ENCODE results near the gene SNX25.

Gene SNX25

DNA sequence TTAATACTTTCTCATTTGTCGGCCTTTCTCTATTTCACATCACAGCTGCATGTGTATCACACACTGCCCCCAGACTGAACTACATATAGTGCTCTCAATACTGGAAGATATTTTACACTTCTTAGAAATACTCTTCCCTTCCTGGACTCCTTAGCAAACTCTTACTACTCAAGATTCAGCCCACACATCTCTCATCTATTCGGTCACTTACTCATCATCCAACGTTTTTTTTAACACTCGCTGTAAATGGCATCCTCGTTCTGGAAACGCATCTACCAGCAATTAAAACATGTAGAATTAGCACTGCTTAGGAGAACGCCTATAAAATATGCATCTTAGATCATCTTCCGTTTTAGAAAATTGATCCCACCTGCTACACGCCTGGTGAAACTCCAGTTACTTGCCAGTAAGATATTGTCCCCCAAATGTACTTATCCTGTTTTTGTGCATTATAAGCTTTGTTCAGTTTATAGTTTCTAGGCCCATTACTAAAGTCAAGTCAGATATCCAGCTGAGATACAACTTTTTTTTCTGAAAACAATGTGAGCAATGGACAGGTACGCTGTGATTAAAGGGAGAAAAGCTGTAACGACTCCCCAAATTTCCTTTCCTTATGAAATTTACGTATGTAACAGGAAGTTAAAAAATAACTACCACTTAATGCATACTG, 185.3 kb downstream of the SNX25 start:
- no peak for DNase-seq
- Mint-ChIP-seq H3K4me3 (peak overlapping the region; percentile 94), H3K27ac (peak overlapping the region; percentile 99), H3K27me3 (no peaks in the 10 kb centered on the region), H3K36me3 (peaks cover 30% of the 10 kb centered on the region), H3K9me3 (no peaks in the 10 kb centered on the region), H3K4me1 (peaks cover 46% of the 10 kb centered on the region)
- CTCF ChIA-PET = no interaction called here

DNA sequence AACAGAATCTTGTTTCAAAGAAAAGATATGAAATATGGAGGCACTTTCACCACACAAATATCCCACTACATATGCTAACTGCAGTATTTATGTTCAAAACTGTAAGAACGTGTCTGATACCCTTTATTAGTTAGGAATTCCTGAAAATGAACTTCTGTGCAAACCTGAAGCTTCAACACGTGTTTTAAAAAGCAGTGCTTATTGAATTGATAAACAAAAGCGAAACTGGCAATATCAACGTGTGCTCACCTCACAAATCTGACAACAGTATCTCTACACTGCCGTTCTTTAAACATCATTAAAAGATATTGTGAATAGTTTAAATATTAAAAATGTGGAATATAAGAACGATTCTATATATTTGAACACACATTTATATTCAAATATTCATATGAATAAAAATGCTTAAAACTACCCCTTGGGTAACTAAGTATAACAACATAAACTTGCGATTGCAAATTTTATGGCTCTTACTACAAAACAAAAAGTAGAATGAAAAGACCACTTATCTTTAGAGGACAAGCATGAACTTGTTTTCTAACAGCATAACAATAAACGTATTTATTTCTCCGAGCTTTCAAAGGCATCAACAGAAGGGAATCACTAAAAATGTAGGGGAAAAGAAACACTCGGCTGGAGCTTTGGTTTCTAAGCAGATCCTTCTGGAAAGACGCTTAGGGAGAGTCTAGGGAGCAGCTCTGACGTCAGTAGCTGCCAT, 186.0 kb downstream of the SNX25 start, which contains the start of gene LRP2BP:
LRP2BP (minus strand) TSS at position 687 of the 718 bp plus-strand sequence. CDS start 17,738 bp downstream, outside the sequence.
- CTCF ChIA-PET = no interaction called here
- Mint-ChIP-seq H3K4me1 (peaks cover 53% of the 10 kb centered on the region), H3K36me3 (peaks cover 37% of the 10 kb centered on the region), H3K9me3 (no peaks in the 10 kb centered on the region), H3K4me3 (peak within 1 kb of the TSS; percentile 94), H3K27ac (peak within 1 kb of the TSS; percentile 99), H3K27me3 (no peaks in the 10 kb centered on the region)
- DNase-seq = no peak

DNA sequence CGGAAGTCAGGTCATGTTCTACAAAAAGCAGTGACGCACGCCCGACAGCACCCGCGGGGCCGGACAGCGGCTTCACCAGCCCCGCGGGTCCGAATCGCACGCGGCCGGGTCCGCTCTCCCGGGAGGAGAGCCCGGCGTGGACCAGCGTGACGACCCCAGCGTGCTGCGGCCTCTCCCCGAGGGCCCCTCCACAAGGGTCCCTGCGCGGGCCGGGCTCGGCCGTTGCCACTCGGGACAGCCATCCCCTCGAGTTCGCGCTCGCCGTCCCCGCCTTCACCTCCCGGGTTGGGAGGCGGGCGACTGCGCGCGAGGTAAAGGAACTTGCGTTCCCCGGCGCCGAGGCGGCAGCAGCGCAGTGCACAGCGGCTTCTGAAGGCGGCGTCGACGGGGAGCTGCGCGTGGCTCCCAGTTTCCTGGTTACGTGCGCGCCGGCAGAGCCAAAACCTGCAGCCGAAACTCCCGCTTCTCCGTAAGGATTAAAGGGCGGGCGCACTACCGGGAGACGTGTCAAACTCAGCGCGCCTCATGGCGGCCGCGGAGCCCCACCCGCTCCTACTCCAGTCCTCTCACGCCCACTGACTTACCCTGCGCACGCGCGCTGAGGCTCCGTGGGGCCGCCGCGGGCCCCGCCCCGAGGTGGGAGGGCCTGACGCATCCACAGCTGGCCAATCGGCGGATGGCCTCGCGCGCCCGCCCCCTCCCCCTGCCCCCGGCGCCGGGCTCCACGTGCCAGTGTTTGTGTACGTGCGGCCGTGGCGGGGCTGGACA, 186.7 kb downstream of the SNX25 start:
- no peaks in the 10 kb centered on the region for H3K9me3 Mint-ChIP-seq
- H3K36me3 Mint-ChIP-seq = peaks cover 41% of the 10 kb centered on the region
- H3K4me3 Mint-ChIP-seq = peak overlapping the region; percentile 94
- DNase-seq = peak; percentile 96
- peaks cover 57% of the 10 kb centered on the region for H3K4me1 Mint-ChIP-seq
- peak overlapping the region; percentile 99 for H3K27ac Mint-ChIP-seq
- H3K27me3 Mint-ChIP-seq = no peaks in the 10 kb centered on the region
- CTCF ChIA-PET = no interaction called here

DNA sequence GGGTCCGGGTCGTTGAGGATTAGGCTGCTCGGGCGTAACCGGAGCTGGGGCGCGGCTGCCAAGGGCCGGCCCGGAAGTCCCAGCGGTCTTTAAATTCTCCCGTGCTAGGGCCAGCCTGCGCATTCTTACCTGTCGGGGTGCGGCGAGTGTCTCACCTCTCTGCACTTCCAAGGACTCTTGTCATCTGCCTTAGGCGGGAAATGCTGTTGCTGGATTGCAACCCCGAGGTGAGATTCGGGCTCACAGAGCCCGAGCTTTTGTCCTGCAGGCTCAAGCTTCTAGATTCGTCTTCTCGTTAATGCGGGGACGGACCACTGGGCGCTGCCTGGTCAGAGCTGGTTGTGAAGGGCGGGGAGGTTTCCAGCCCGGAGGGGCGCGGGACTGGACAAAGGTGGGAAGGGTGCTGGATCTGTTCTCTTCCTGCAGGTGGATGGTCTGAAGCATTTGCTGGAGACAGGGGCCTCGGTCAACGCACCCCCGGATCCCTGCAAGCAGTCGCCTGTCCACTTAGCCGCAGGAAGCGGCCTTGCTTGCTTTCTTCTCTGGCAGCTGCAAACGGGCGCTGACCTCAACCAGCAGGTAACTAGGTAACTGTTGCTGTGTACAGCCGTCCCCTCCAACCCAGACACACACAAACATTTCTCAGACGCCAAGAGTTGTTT, 187.5 kb downstream of the SNX25 start, which contains the start of gene ANKRD37:
ANKRD37 (plus strand) TSS at position 118 of the 662 bp plus-strand sequence; CDS start at position 201, 83 bp downstream.
- H3K4me1 Mint-ChIP-seq = peaks cover 58% of the 10 kb centered on the region
- peaks cover 44% of the 10 kb centered on the region for H3K36me3 Mint-ChIP-seq
- no peak for DNase-seq
- H3K27me3 Mint-ChIP-seq = no peaks in the 10 kb centered on the region
- H3K27ac Mint-ChIP-seq = peak within 1 kb of the TSS; percentile 99
- H3K4me3 Mint-ChIP-seq = peak within 1 kb of the TSS; percentile 94
- no peaks in the 10 kb centered on the region for H3K9me3 Mint-ChIP-seq
- CTCF ChIA-PET = no interaction called here

DNA sequence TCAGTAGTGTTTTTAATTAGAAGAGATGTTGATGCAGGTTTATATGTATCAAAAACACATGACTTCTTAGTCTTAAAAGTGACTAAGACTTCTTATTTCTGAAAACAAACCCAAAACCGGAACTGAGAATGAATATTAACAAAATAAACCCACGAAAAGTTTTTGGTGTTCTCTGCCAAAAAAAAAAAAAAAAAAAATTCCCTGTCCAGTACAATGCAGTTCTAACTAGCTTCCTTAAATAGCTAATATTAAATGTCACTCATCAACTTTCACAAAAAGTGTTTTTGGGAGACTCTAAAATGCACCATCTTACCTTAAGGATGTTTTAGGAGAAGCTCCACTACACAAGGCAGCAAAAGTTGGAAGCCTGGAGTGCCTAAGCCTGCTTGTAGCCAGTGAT, 189.2 kb downstream of the SNX25 start:
- H3K36me3 Mint-ChIP-seq = peaks cover 51% of the 10 kb centered on the region
- H3K4me1 Mint-ChIP-seq = peaks cover 57% of the 10 kb centered on the region
- H3K4me3 Mint-ChIP-seq = peak overlapping the region; percentile 94
- H3K27ac Mint-ChIP-seq = no peak overlapping the region
- DNase-seq = no peak
- no peaks in the 10 kb centered on the region for H3K27me3 Mint-ChIP-seq
- CTCF ChIA-PET = interaction anchor here (0.7 kb wide), 1 partner anchor 14 kb away, joined by 3 read pairs; no protein-coding TSS in a partner anchor
- no peaks in the 10 kb centered on the region for H3K9me3 Mint-ChIP-seq

DNA sequence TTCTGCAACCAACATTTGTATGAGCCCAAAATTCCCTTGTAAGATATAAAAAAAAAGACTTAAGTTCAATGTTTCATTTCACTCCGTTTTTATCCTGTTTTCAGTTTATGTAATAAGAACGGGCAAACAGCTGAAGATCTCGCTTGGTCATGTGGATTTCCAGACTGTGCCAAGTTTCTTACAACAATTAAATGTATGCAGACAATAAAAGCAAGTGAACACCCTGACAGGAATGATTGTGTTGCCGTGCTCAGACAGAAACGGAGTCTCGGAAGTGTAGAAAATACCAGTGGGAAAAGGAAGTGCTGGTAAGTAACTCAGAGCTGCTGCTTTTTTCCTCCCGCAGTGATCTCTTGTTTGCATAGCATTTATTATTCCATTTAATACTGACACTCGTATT, 190.1 kb downstream of the SNX25 start:
- Mint-ChIP-seq H3K36me3 (peaks cover 53% of the 10 kb centered on the region), H3K27me3 (no peaks in the 10 kb centered on the region), H3K4me3 (no peak overlapping the region), H3K4me1 (peaks cover 50% of the 10 kb centered on the region), H3K27ac (peak overlapping the region; percentile 28), H3K9me3 (no peaks in the 10 kb centered on the region)
- no peak for DNase-seq
- CTCF ChIA-PET = no interaction called here

DNA sequence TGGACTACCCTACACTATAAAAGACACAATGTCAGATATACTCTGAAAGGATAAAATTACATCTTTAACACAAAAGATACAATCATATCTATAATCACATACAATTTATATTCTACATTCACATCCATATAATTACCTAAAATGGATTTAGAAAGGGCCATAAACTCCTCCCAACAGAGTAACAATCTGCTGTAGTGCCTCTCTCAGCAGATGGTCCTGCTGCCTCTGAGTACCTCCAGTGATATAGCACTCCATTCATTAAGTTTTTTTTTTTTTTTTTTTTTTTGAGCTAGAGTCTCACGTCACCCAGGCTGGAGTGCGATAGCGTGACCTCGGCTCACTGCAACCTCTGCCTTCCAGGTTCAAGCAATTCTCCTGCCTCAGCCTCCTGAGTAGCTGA, 194.6 kb downstream of the SNX25 start:
- Mint-ChIP-seq H3K4me3 (no peak overlapping the region), H3K4me1 (peaks cover 18% of the 10 kb centered on the region), H3K9me3 (no peaks in the 10 kb centered on the region), H3K27ac (no peak overlapping the region), H3K36me3 (peaks cover 52% of the 10 kb centered on the region), H3K27me3 (no peaks in the 10 kb centered on the region)
- no peak for DNase-seq
- CTCF ChIA-PET = interaction anchor here (1.2 kb wide), 1 partner anchor 269 kb away, joined by 4 read pairs; no protein-coding TSS in a partner anchor

DNA sequence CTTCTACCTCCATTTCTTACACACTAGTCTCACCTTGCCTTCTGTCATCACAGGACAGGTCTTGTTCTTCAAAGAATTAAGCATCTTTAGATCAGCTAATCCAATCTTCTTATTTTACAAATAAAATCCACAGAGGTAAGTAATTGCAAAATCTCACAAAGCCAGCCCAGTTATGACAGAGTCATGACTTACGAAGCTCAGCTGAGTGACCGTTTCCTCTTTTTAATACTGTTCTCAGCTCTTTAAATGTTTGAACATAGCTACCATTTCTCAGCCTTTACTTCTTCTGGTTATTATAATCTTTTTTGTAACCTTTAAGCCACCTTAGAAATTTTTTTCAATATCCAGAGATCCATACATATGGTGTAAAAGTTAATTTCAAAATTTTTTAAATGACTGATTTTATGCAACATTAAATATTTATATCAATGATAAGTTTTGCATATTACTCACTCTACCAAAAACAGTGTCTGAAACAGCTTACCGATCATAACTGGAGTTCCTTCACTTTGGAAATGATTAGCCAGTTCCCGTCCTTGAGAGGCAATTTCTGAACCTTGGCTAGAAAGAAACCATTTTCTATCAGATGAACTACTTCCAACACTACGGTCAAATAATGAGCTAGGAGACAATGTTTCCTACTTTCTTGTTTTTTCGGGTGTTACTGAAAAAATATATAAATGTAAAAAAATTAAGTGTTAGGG, 196.1 kb downstream of the SNX25 start:
- CTCF ChIA-PET = interaction anchor here (1.2 kb wide), 1 partner anchor 271 kb away, joined by 4 read pairs; no protein-coding TSS in a partner anchor
- H3K27me3 Mint-ChIP-seq = no peaks in the 10 kb centered on the region
- no peaks in the 10 kb centered on the region for H3K9me3 Mint-ChIP-seq
- peaks cover 42% of the 10 kb centered on the region for H3K36me3 Mint-ChIP-seq
- peaks cover 5% of the 10 kb centered on the region for H3K4me1 Mint-ChIP-seq
- H3K4me3 Mint-ChIP-seq = no peak overlapping the region
- DNase-seq = no peak
- H3K27ac Mint-ChIP-seq = peak overlapping the region; percentile 33

DNA sequence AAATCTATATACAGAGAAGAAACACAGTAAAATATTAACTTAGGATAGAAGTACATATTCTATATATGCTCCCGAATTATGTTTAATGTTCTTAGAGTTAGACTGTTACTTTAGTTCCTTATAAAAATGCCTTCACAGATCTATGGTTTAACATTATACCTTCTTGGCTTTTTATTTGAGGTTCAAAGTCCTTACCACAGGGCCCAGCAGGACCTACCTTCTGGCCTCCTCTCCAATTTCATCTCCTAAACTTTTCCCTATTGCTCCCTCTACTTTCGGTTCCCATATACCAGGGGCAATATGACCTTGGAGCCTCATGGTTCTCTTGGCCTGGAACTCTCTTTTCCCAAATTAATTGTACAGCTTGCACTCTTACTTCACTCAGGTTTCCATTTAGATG, 199.0 kb downstream of the SNX25 start:
- CTCF ChIA-PET = no interaction called here
- DNase-seq = no peak
- Mint-ChIP-seq H3K4me3 (no peak overlapping the region), H3K36me3 (peaks cover 27% of the 10 kb centered on the region), H3K4me1 (no peaks in the 10 kb centered on the region), H3K9me3 (no peaks in the 10 kb centered on the region), H3K27ac (no peak overlapping the region), H3K27me3 (no peaks in the 10 kb centered on the region)

DNA sequence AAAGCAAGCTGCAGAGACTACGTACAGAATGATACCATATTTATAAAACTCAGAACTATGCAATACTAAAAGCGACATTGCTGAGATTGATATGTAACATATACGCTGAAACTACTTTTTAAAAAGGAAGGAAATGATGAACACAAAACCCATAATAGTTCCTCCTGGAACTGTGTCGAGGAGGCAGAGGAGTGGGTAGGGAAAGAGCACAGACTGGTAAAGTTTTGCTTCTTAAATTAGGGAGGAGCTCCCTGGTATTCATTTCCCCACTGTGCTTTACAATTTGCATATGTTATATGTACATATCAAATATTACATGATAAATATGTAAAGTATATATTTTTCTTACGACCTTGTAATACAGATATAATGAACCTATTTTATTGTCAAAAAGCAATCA, 202.5 kb downstream of the SNX25 start:
- Mint-ChIP-seq H3K36me3 (peaks cover 20% of the 10 kb centered on the region), H3K4me1 (no peaks in the 10 kb centered on the region), H3K27me3 (no peaks in the 10 kb centered on the region), H3K4me3 (no peak overlapping the region), H3K9me3 (no peaks in the 10 kb centered on the region), H3K27ac (no peak overlapping the region)
- CTCF ChIA-PET = no interaction called here
- DNase-seq = no peak

DNA sequence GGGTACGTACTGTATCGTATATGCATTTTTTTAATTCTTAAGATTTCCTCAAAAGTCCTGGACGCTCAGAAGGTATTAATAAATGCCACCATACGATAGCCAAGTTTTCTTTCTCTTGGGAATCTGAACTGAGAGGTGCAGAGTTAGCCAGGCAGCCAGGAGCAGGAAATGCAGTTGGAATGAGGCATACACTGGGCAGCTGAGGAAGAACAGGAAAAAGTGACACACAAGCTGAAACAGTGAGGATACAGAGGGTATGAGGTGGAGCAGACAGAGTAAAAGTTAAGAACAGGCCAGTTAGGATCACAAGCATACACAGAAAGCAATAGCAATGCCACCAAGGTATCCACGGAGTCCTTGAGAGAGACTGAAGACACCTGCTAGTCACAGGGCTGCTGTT, 203.0 kb downstream of the SNX25 start:
- CTCF ChIA-PET = no interaction called here
- Mint-ChIP-seq H3K36me3 (peaks cover 24% of the 10 kb centered on the region), H3K4me1 (no peaks in the 10 kb centered on the region), H3K9me3 (no peaks in the 10 kb centered on the region), H3K27ac (no peak overlapping the region), H3K4me3 (no peak overlapping the region), H3K27me3 (no peaks in the 10 kb centered on the region)
- DNase-seq = no peak
